Immature natural killer cell (primary cell): ENCODE data around the gene TMUB2. TPM values are rescaled to one million over a fixed set of nuclear protein-coding genes. Genes with fewer than 3 reads are reported as not detected.
A peak's percentile ranks its signal among the peaks of the same experiment; 100 is the strongest.
"Not testable (repeated sequence)": the region's sequence is repeated elsewhere in the genome, so short reads cannot be mapped to it uniquely, and the experiment has no call there.

ENCODE experiments used
- DNase-seq, 3 donors: peaks; one replicate each; pipeline ENCODE4 v3.0.0; 2022; ENCODE audit warnings: mixed read lengths in 1 of 3
- H3K27ac Mint-ChIP-seq, 6 donors: one replicate each; pipeline ENCODE4 v1.8.0; 2020; ENCODE audit warnings: mixed read lengths in 6 of 6, mild to moderate bottlenecking in 5 of 6, inconsistent platforms in 4 of 6, moderate library complexity in 3 of 6
- H3K27me3 Mint-ChIP-seq, 3 donors: one replicate each; pipeline ENCODE4 v1.8.0; 2020 to 2021; ENCODE audit warnings: low read depth in 3 of 3, mild to moderate bottlenecking in 3 of 3, mixed read lengths in 3 of 3, moderate library complexity in 3 of 3, inconsistent platforms in 1 of 3
- H3K36me3 Mint-ChIP-seq, 3 donors: one replicate each; pipeline ENCODE4 v1.8.0; 2020; ENCODE audit warnings: mixed read lengths in 3 of 3, inconsistent platforms in 2 of 3, mild to moderate bottlenecking in 2 of 3
- H3K4me1 Mint-ChIP-seq, 2 donors: one replicate each; pipeline ENCODE4 v1.8.0; 2020; ENCODE audit warnings: inconsistent platforms in 2 of 2, mild to moderate bottlenecking in 2 of 2, mixed read lengths in 2 of 2, moderate library complexity in 1 of 2
- H3K4me3 Mint-ChIP-seq, 5 donors: one replicate each; pipeline ENCODE4 v1.8.0; 2020; ENCODE audit warnings: mild to moderate bottlenecking in 5 of 5, mixed read lengths in 5 of 5, inconsistent platforms in 3 of 5, moderate library complexity in 3 of 5
- H3K9me3 Mint-ChIP-seq, 6 donors: one replicate each; pipeline ENCODE4 v1.8.0; 2020; ENCODE audit warnings: mild to moderate bottlenecking in 6 of 6, mixed read lengths in 6 of 6, inconsistent platforms in 4 of 6, moderate library complexity in 3 of 6
- polyA plus RNA-seq, 3 donors: library from polyadenylated mRNA; unstranded; fragments of 300-500 nt; fragmentation: Illumina TruSeq; gene quantifications; one replicate each; pipeline ENCODE4 v1.2.3, GENCODE V29; 2021

The TMUB2 gene
- polyA plus RNA-seq, 3 donors from 2014 or later = 20.2 to 32.8 (median 26.5) TPM

GRCh38 chr17:44221862-44222111 lies 35.0 kb downstream of the TMUB2 start:
- H3K27ac Mint-ChIP-seq = peak overlapping the region; percentile 89 to 96 (median 91)
- H3K4me3 Mint-ChIP-seq = peak overlapping the region; percentile 90 to 98 (median 91)
- H3K36me3 Mint-ChIP-seq = peaks cover 0 to under 1% (median 0%) of the 10 kb centered on the region in 3 donors
- peaks cover 10 to 22% (median 19%) of the 10 kb centered on the region in 3 donors for H3K27me3 Mint-ChIP-seq
- H3K4me1 Mint-ChIP-seq = peaks cover 29% of the 10 kb centered on the region in 2 donors
- no peaks in the 10 kb centered on the region for H3K9me3 Mint-ChIP-seq
- no peak for DNase-seq

- DNase-seq = peak; percentile 45 to 57 (median 51)
- Mint-ChIP-seq H3K4me1 (peaks cover 24% of the 10 kb centered on the region in 2 donors), H3K27me3 (peaks cover 10 to 21% (median 15%) of the 10 kb centered on the region in 3 donors), H3K9me3 (no peaks in the 10 kb centered on the region), H3K4me3 (peak overlapping the region; percentile 90 to 98 (median 91)), H3K36me3 (no peaks in the 10 kb centered on the region), H3K27ac (peak overlapping the region; percentile 89 to 96 (median 91))
Measured at GRCh38 chr17:44222112-44222869, 35.5 kb downstream of the TMUB2 start.

- Mint-ChIP-seq H3K36me3 (no peaks in the 10 kb centered on the region), H3K9me3 (no peaks in the 10 kb centered on the region), H3K4me1 (peaks cover 15 to 16% of the 10 kb centered on the region in 2 donors), H3K27ac (peak overlapping the region in 2 of 6 donors; percentile 19 to 35), H3K27me3 (peaks cover 8 to 12% (median 9%) of the 10 kb centered on the region in 3 donors), H3K4me3 (peak overlapping the region in 3 of 5 donors; percentile 33 to 91 (median 36))
- no peak for DNase-seq
Measured at GRCh38 chr17:44223541-44224071, 36.8 kb downstream of the TMUB2 start.

GRCh38 chr17:44229090-44229489 lies 42.3 kb downstream of the TMUB2 start:
- H3K4me3 Mint-ChIP-seq = no peak overlapping the region
- peaks cover 0 to 3% (median 2%) of the 10 kb centered on the region in 3 donors for H3K27me3 Mint-ChIP-seq
- H3K36me3 Mint-ChIP-seq = no peaks in the 10 kb centered on the region
- H3K27ac Mint-ChIP-seq = no peak overlapping the region
- no peaks in the 10 kb centered on the region for H3K4me1 Mint-ChIP-seq
- no peak for DNase-seq
- H3K9me3 Mint-ChIP-seq = no peaks in the 10 kb centered on the region

- no peak for DNase-seq
- peaks cover 0 to 6% (median 2%) of the 10 kb centered on the region in 3 donors for H3K27me3 Mint-ChIP-seq
- H3K4me3 Mint-ChIP-seq = no peak overlapping the region
- no peaks in the 10 kb centered on the region for H3K36me3 Mint-ChIP-seq
- no peaks in the 10 kb centered on the region for H3K9me3 Mint-ChIP-seq
- no peak overlapping the region for H3K27ac Mint-ChIP-seq
- peaks cover 1 to 5% of the 10 kb centered on the region in 2 donors for H3K4me1 Mint-ChIP-seq
Measured at GRCh38 chr17:44230140-44230539, 43.4 kb downstream of the TMUB2 start.

- Mint-ChIP-seq H3K4me1 (peaks cover 2 to 6% of the 10 kb centered on the region in 2 donors), H3K9me3 (no peaks in the 10 kb centered on the region), H3K27me3 (peaks cover 0 to 10% (median 2%) of the 10 kb centered on the region in 3 donors), H3K27ac (no peak overlapping the region), H3K36me3 (no peaks in the 10 kb centered on the region), H3K4me3 (no peak overlapping the region)
- no peak for DNase-seq
Measured at GRCh38 chr17:44232061-44232460, 45.3 kb downstream of the TMUB2 start.

GRCh38 chr17:44233582-44233981 lies 46.8 kb downstream of the TMUB2 start:
- Mint-ChIP-seq H3K27me3 (peaks cover 0 to 10% (median 2%) of the 10 kb centered on the region in 3 donors), H3K4me1 (peaks cover 2 to 6% of the 10 kb centered on the region in 2 donors), H3K9me3 (no peaks in the 10 kb centered on the region), H3K4me3 (no peak overlapping the region), H3K27ac (no peak overlapping the region), H3K36me3 (no peaks in the 10 kb centered on the region)
- DNase-seq = no peak

GRCh38 chr17:44235583-44235936 lies 48.8 kb downstream of the TMUB2 start:
- no peak for DNase-seq
- Mint-ChIP-seq H3K27ac (no peak overlapping the region), H3K27me3 (peaks cover 0 to 8% (median 3%) of the 10 kb centered on the region in 3 donors), H3K4me3 (no peak overlapping the region), H3K4me1 (peaks cover 2 to 6% of the 10 kb centered on the region in 2 donors), H3K9me3 (no peaks in the 10 kb centered on the region), H3K36me3 (no peaks in the 10 kb centered on the region)

- Mint-ChIP-seq H3K4me1 (peaks cover 2 to 6% of the 10 kb centered on the region in 2 donors), H3K27me3 (peaks cover 0 to 9% (median 3%) of the 10 kb centered on the region in 3 donors), H3K9me3 (no peaks in the 10 kb centered on the region), H3K4me3 (no peak overlapping the region), H3K36me3 (no peaks in the 10 kb centered on the region), H3K27ac (no peak overlapping the region)
- DNase-seq = no peak
Measured at GRCh38 chr17:44236444-44236991, 49.7 kb downstream of the TMUB2 start.

- not testable (repeated sequence) for DNase-seq, H3K27me3 Mint-ChIP-seq, H3K4me3 Mint-ChIP-seq, H3K36me3 Mint-ChIP-seq, H3K27ac Mint-ChIP-seq, H3K4me1 Mint-ChIP-seq, H3K9me3 Mint-ChIP-seq
Measured at GRCh38 chr17:44237886-44238285, 51.1 kb downstream of the TMUB2 start.

GRCh38 chr17:44241106-44241624 lies 54.4 kb downstream of the TMUB2 start:
- Mint-ChIP-seq H3K9me3 (no peaks in the 10 kb centered on the region), H3K4me3 (no peak overlapping the region), H3K4me1 (peaks cover 10 to 12% of the 10 kb centered on the region in 2 donors), H3K27ac (no peak overlapping the region), H3K27me3 (peaks cover 2 to 10% (median 8%) of the 10 kb centered on the region in 3 donors), H3K36me3 (peaks cover 0 to 3% (median 0%) of the 10 kb centered on the region in 3 donors)
- no peak for DNase-seq

Other genes with a start within 250 kb of the TMUB2 start
- not detected for gene PPY, start 244.5 kb upstream of the TMUB2 start, polyA plus RNA-seq
- gene PYY, start 233.0 kb upstream of the TMUB2 start, polyA plus RNA-seq = not detected
- gene NAGS, start 182.3 kb upstream of the TMUB2 start, polyA plus RNA-seq = 1 to 10 TPM in 2 of 3 donors, under 1 TPM in 1; 0.75 to 1.9 (median 1.2) TPM
- gene TMEM101, start 172.0 kb upstream of the TMUB2 start, polyA plus RNA-seq = 10 to 100 TPM; 31.6 to 40.3 (median 38.3) TPM
- 10 to 100 TPM; 56.5 to 82.6 (median 77.9) TPM for gene LSM12, start 120.3 kb upstream of the TMUB2 start, polyA plus RNA-seq
- gene G6PC3, start 116.2 kb upstream of the TMUB2 start, polyA plus RNA-seq = 10 to 100 TPM; 30.9 to 41.6 (median 31.5) TPM
- 10 to 100 TPM; 12.0 to 28.7 (median 20.3) TPM for gene HDAC5, start 63.3 kb upstream of the TMUB2 start, polyA plus RNA-seq
- gene HROB, start 45.0 kb upstream of the TMUB2 start, polyA plus RNA-seq = 1 to 10 TPM in 1 of 3 donors, under 1 TPM in 1, not detected in 1; 0.22 to 1.0 TPM
- under 1 TPM in 1 of 3 donors, not detected in 2; 0.27 TPM for gene ASB16, start 16.3 kb upstream of the TMUB2 start, polyA plus RNA-seq
- gene ATXN7L3, start 12.9 kb downstream of the TMUB2 start, polyA plus RNA-seq = 10 to 100 TPM in 1 of 3 donors, 1 to 10 TPM in 2; 5.1 to 11.9 (median 6.8) TPM
- gene UBTF, start 32.7 kb downstream of the TMUB2 start, polyA plus RNA-seq = 10 to 100 TPM in 2 of 3 donors, 1 to 10 TPM in 1; 7.2 to 68.8 (median 21.6) TPM
- gene SLC4A1, start 81.2 kb downstream of the TMUB2 start, polyA plus RNA-seq = under 1 TPM in 1 of 3 donors, not detected in 2; 0.23 TPM
- gene RUNDC3A, start 121.6 kb downstream of the TMUB2 start, polyA plus RNA-seq = not detected
- 100 to 1,000 TPM; 125 to 158 (median 127) TPM for gene SLC25A39, start 137.9 kb downstream of the TMUB2 start, polyA plus RNA-seq
- 100 to 1,000 TPM in 1 of 3 donors, 10 to 100 TPM in 2; 50.9 to 103 (median 73.3) TPM for gene GRN, start 158.3 kb downstream of the TMUB2 start, polyA plus RNA-seq
- gene FAM171A2, start 176.9 kb downstream of the TMUB2 start, polyA plus RNA-seq = under 1 TPM in 1 of 3 donors, not detected in 2; 0.07 TPM
- 1 to 10 TPM; 1.9 to 9.3 (median 2.8) TPM for gene ITGA2B, start 202.7 kb downstream of the TMUB2 start, polyA plus RNA-seq